OCI-LY7 (cell line): Measurements from ENCODE around the gene SLC2A5. TPM values are rescaled to one million over a fixed set of nuclear protein-coding genes. Genes with fewer than 3 reads are reported as not detected.
A peak's percentile ranks its signal among the peaks of the same experiment; 100 is the strongest.

ENCODE experiments used
- BruUV-seq: library from RNA; stranded (reverse); fragments of 400-500 nt; replicated peaks from 2 replicates; lab custom pipeline; 2021; lab: Mats Ljungman, UMichigan
- CTCF ChIA-PET: fragments of 300-600 bp; sonication (Branson Sonifier 250); formaldehyde crosslinking; loops from one replicate; lab custom pipeline; 2022; ENCODE audit warnings: antibody characterized with exemption; ENCODE audit not compliant: unreplicated experiment; lab: Charles Lee
- POLR2A ChIA-PET: fragments of 300-600 bp; sonication (Branson Sonifier 250); formaldehyde crosslinking; loops from one replicate; lab custom pipeline; 2022; ENCODE audit warnings: antibody characterized with exemption; lab: Charles Lee
- DNase-seq: peaks from one replicate; pipeline ENCODE4 v3.0.0-alpha.2; 2015; ENCODE audit warnings: low spot score
- H2AFZ ChIP-seq: fragments of 200-600 bp; sonication (generic), shearing (Covaris generic); 2 replicates; pipeline ENCODE4 v1.6.1; 2014; ENCODE audit warnings: mild to moderate bottlenecking, antibody characterized with exemption, low read length, moderate library complexity
- H3K27ac ChIP-seq: fragments of 200-600 bp; sonication (generic); 2 replicates; pipeline ENCODE4 v1.5.1; 2014; ENCODE audit warnings: mixed run types, low read depth, mild to moderate bottlenecking, moderate library complexity, low read length, inconsistent platforms; ENCODE audit not compliant: poor library complexity, severe bottlenecking
- H3K36me3 ChIP-seq: fragments of 200-600 bp; sonication (generic); 2 replicates; pipeline ENCODE4 v1.6.1; 2014; ENCODE audit warnings: mild to moderate bottlenecking, antibody characterized with exemption, low read length, moderate library complexity, mixed read lengths; ENCODE audit not compliant: insufficient read depth
- H3K4me1 ChIP-seq: fragments of 200-600 bp; sonication (generic); 2 replicates; pipeline ENCODE4 v1.5.1; 2014; ENCODE audit warnings: mild to moderate bottlenecking, low read length; ENCODE audit not compliant: insufficient read depth, poor library complexity, severe bottlenecking
- H3K4me2 ChIP-seq: fragments of 200-600 bp; sonication (generic); 2 replicates; pipeline ENCODE4 v1.6.1; 2014; ENCODE audit warnings: mild to moderate bottlenecking, low read length
- H3K4me3 ChIP-seq: fragments of 200-600 bp; sonication (generic); 2 replicates; pipeline ENCODE4 v1.5.1; 2014; ENCODE audit warnings: mild to moderate bottlenecking, low read depth, low read length; ENCODE audit not compliant: poor library complexity, severe bottlenecking
- H3K79me2 ChIP-seq: fragments of 200-600 bp; sonication (generic); 2 replicates; pipeline ENCODE4 v1.6.1; 2016; ENCODE audit warnings: low read depth, mild to moderate bottlenecking, low read length, moderate library complexity, mixed read lengths; ENCODE audit not compliant: insufficient read depth
- H3K9me2 ChIP-seq: fragments of 200-600 bp; sonication (generic); 2 replicates; pipeline ENCODE4 v1.6.1; 2016; ENCODE audit warnings: mild to moderate bottlenecking, low read length, mixed read lengths; ENCODE audit not compliant: insufficient read depth
- H3K9me3 ChIP-seq: fragments of 200-600 bp; sonication (generic); 2 replicates; pipeline ENCODE4 v1.6.1; 2014; ENCODE audit warnings: mild to moderate bottlenecking, mixed run types, low read length, mixed read lengths
- H4K20me1 ChIP-seq: fragments of 200-600 bp; sonication (generic); 2 replicates; pipeline ENCODE4 v1.6.1; 2014; ENCODE audit warnings: mild to moderate bottlenecking, antibody characterized with exemption, low read length, moderate library complexity, mixed read lengths; ENCODE audit not compliant: insufficient read depth
- EZH2phosphoT487 ChIP-seq: fragments of 200-600 bp; sonication (generic); IDR thresholded peaks from 2 replicates; pipeline ENCODE4 v1.6.1; 2018; ENCODE audit warnings: low read depth, borderline replicate concordance, mild to moderate bottlenecking, mixed run types, antibody characterized with exemption, low read length, moderate library complexity, mixed read lengths
- intact Hi-C: fragments of 100-400 bp; cut with micrococcal nuclease; formaldehyde crosslinking; loops from one replicate; pipeline ENCODE4 v1.10.0; 2022; ENCODE audit not compliant: unreplicated experiment
- total RNA-seq, 2 experiments: library from RNA; depleted of rRNA in 1 of 2; stranded (reverse); fragments of >200 nt in 1 of 2; shearing (Covaris generic) in 1 of 2; gene quantifications; 2 replicates each; pipeline ENCODE4 v1.2.3, GENCODE V29; 2014 to 2022
- TF ChIP-seq, protein P1 (sequence below): fragments of 200-600 bp; sonication (generic); conservative IDR thresholded peaks from 2 replicates; pipeline ENCODE4 v1.5.1; 2014; ENCODE audit warnings: mild to moderate bottlenecking, antibody characterized with exemption, low read length, moderate library complexity, mixed read lengths

SLC2A5 gene
- total RNA-seq, 2 experiments from 2014 or later = 112 to 183 TPM

DNA sequence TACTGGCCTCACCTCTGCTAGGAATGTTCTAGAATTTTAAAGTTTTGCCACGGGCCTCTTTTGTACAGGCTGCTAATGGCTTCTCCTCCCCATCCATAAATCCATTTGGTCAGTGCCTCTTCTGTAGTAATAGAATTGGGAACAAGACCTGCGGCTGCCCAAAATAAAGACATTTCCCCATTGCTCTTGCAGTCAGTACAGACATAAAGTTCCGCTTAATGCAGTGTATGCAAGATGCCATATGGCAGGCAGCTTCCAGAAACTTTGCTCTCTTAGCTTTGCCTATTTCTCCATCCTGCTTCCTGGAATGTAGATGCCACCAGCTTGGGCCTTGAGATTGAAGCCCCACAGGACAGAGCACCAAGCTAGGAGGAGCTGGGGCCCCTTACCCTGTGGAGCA, 3.7 kb upstream of the SLC2A5 start:
- H3K4me1 ChIP-seq = peaks cover 79% of the 10 kb centered on the region
- H4K20me1 ChIP-seq = no peaks in the 10 kb centered on the region
- H3K27ac ChIP-seq = peak overlapping the region; percentile 100
- ChIA-PET POLR2A (interaction anchor here (0.7 to 1.0 kb wide), 2 partner anchors 9 to 368 kb away, joined by 4 read pairs; no protein-coding TSS in a partner anchor), CTCF (interaction anchor here (0.7 kb wide), 1 partner anchor 11 kb away, joined by 3 read pairs; no protein-coding TSS in a partner anchor)
- no peak for TF ChIP-seq EZH2phosphoT487
- TF ChIP-seq, protein P1, sequence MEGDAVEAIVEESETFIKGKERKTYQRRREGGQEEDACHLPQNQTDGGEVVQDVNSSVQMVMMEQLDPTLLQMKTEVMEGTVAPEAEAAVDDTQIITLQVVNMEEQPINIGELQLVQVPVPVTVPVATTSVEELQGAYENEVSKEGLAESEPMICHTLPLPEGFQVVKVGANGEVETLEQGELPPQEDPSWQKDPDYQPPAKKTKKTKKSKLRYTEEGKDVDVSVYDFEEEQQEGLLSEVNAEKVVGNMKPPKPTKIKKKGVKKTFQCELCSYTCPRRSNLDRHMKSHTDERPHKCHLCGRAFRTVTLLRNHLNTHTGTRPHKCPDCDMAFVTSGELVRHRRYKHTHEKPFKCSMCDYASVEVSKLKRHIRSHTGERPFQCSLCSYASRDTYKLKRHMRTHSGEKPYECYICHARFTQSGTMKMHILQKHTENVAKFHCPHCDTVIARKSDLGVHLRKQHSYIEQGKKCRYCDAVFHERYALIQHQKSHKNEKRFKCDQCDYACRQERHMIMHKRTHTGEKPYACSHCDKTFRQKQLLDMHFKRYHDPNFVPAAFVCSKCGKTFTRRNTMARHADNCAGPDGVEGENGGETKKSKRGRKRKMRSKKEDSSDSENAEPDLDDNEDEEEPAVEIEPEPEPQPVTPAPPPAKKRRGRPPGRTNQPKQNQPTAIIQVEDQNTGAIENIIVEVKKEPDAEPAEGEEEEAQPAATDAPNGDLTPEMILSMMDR = no peak
- peak overlapping the region; percentile 73 for H3K4me2 ChIP-seq
- H3K9me2 ChIP-seq = no peaks in the 10 kb centered on the region
- peak overlapping the region; percentile 69; the same call in 1 of the 2 replicates for H2AFZ ChIP-seq
- intact Hi-C loops = loop anchor here (10.0 kb wide), 1 partner anchor 548 kb away; no protein-coding TSS in a partner anchor
- H3K36me3 ChIP-seq = peaks cover 12% of the 10 kb centered on the region
- no peaks in the 10 kb centered on the region for H3K9me3 ChIP-seq
- H3K4me3 ChIP-seq = no peak overlapping the region
- BruUV-seq = no TSS peak
- H3K79me2 ChIP-seq = peaks cover 21% of the 10 kb centered on the region
- no peak for DNase-seq

DNA sequence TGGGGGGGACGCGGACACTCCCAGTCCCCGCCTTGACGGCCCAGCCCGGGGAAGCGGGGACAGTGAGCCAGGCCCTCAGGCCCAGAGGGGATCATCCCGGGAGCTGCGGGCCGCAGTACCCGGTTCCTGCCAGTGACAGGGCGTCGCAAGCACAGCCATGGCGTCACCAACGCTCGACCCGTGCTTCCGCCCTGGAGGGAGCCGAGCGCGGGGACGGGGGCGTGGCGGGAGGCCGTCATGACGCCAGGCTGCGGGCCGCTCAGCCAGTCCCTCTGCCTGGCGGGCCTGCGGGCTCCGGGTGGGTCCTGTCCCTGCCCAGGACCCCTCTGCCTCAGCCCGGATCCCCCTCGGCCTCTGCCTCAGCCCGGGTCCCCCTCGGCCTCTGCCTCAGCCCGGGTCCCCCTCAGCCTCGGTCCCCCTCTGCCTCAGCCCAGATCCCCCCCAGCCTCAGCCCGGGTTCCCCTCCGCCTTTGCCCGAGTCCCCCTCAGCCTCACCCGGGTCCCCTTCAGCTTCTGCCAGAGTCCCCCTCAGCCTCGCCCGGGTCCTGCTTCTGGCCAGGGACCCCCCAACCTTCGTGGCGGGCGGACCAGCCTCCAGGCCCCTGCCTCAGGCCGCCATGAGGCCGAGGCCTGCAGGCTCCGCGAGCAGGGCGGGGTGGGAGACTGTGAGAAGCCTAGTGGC, 2.3 kb upstream of the SLC2A5 start:
- TF ChIP-seq EZH2phosphoT487 = no peak
- TF ChIP-seq, protein P1 = no peak
- intact Hi-C loops = loop anchor here (10.0 kb wide), 1 partner anchor 547 kb away; no protein-coding TSS in a partner anchor
- Histone ChIP-seq H3K36me3 (peaks cover 27% of the 10 kb centered on the region), H4K20me1 (no peaks in the 10 kb centered on the region), H3K79me2 (peaks cover 36% of the 10 kb centered on the region), H3K4me1 (peaks cover 65% of the 10 kb centered on the region), H3K9me2 (no peaks in the 10 kb centered on the region), H3K4me2 (no peak overlapping the region), H2AFZ (no peak overlapping the region), H3K9me3 (no peaks in the 10 kb centered on the region), H3K4me3 (no peak overlapping the region), H3K27ac (no peak overlapping the region)
- no TSS peak for BruUV-seq
- ChIA-PET CTCF (no interaction called here), POLR2A (no interaction called here)
- DNase-seq = no peak

DNA sequence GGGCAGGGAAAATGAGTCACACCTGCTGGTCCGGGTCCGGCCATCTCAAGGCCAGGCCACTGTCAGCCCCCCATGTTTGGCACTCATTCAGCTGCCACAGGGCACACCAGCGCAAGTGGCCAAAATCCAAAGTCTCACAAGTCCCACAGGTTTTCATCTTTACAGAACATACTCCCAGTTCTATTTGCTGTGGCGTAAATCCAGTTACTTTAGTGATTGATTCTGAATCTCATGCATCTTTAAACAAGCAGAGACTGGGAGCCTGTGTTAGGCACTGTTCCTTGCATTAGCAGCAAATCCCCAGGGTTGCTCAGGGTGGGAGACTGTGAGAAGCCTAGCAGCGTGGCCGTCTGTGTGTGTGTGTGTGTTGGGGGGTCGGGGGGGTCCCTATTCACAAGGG, 1.1 kb upstream of the SLC2A5 start:
- Histone ChIP-seq H3K36me3 (peaks cover 39% of the 10 kb centered on the region), H3K9me3 (no peaks in the 10 kb centered on the region), H3K27ac (peak overlapping the region; percentile 92), H3K9me2 (no peaks in the 10 kb centered on the region), H3K79me2 (peaks cover 48% of the 10 kb centered on the region), H3K4me2 (peak overlapping the region; percentile 89), H2AFZ (no peak overlapping the region), H4K20me1 (no peaks in the 10 kb centered on the region), H3K4me3 (peak overlapping the region; percentile 83), H3K4me1 (peaks cover 64% of the 10 kb centered on the region)
- TF ChIP-seq EZH2phosphoT487 = no peak
- TF ChIP-seq, protein P1 = no peak
- no peak for DNase-seq
- intact Hi-C loops = loop anchor here (10.0 kb wide), 1 partner anchor 546 kb away; no protein-coding TSS in a partner anchor
- ChIA-PET POLR2A (interaction anchor here (0.9 to 1.1 kb wide), 2 partner anchors 10 to 12 kb away, joined by 3 to 14 read pairs; no protein-coding TSS in a partner anchor), CTCF (interaction anchor here (0.8 kb wide), 1 partner anchor 10 kb away, joined by 3 read pairs; no protein-coding TSS in a partner anchor)
- no TSS peak for BruUV-seq
